ENCODE data around the gene PSMD9.

- TF ChIP-seq ZNF232 (CRISPR knock-in tag; IDR thresholded peaks at IDR 0.05) = no peak
- no peak for TF ChIP-seq ATF1 (CRISPR knock-in tag; IDR thresholded peaks at IDR 0.05)
- no peak for TF ChIP-seq ELF4 (CRISPR knock-in tag; IDR thresholded peaks at IDR 0.05; ENCODE audit: low read depth)
- no peak for TF ChIP-seq CTCF (IDR thresholded peaks at IDR 0.05)
- no peak for TF ChIP-seq CBFB (CRISPR knock-in tag; IDR thresholded peaks at IDR 0.05; ENCODE audit: low read depth)
- TF ChIP-seq CREM (CRISPR knock-in tag; IDR thresholded peaks at IDR 0.05) = no peak
- TF ChIP-seq SMAD3 (CRISPR knock-in tag; IDR thresholded peaks at IDR 0.05; ENCODE audit: borderline replicate concordance) = no peak
- TF ChIP-seq, protein P1, sequence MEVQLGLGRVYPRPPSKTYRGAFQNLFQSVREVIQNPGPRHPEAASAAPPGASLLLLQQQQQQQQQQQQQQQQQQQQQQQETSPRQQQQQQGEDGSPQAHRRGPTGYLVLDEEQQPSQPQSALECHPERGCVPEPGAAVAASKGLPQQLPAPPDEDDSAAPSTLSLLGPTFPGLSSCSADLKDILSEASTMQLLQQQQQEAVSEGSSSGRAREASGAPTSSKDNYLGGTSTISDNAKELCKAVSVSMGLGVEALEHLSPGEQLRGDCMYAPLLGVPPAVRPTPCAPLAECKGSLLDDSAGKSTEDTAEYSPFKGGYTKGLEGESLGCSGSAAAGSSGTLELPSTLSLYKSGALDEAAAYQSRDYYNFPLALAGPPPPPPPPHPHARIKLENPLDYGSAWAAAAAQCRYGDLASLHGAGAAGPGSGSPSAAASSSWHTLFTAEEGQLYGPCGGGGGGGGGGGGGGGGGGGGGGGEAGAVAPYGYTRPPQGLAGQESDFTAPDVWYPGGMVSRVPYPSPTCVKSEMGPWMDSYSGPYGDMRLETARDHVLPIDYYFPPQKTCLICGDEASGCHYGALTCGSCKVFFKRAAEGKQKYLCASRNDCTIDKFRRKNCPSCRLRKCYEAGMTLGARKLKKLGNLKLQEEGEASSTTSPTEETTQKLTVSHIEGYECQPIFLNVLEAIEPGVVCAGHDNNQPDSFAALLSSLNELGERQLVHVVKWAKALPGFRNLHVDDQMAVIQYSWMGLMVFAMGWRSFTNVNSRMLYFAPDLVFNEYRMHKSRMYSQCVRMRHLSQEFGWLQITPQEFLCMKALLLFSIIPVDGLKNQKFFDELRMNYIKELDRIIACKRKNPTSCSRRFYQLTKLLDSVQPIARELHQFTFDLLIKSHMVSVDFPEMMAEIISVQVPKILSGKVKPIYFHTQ (CRISPR knock-in tag; IDR thresholded peaks at IDR 0.05) = no peak
- TF ChIP-seq ZNF263 (CRISPR knock-in tag; IDR thresholded peaks at IDR 0.05; ENCODE audit: low read depth) = no peak
- no peak for TF ChIP-seq ZNF512 (CRISPR knock-in tag; IDR thresholded peaks at IDR 0.05; ENCODE audit: borderline replicate concordance)
These were observed 78.4 kb downstream of the PSMD9 start for GRCh38 chr12:121966959-121967358.

Measured in WTC11 (cell line).